ENCODE measurements around the gene DHX32.

The DHX32 gene

DNA sequence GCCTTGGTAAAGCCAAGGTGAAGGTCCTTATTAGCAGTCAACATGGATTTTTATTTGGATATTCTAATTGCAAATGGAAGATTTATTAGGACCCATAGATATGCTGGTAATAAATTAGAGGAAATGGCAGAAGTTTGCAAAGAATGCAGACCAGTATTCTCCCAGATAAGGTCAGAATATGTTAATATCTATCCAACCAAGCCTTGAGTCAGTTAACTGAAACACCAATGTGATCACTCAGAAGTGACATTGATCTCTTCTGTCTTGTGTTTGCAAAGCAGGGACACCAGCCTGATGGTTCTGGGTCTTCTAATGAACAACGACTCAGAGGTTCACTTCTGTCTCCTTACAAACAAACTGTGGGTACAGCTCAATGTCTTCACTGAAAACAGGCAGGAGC lies 79.5 kb downstream of the DHX32 start:
- DNase-seq: no peak

GRCh38 chr10:125799451-125800182 lies 81.5 kb downstream of the DHX32 start:
- DNase-seq: no peak

DNA sequence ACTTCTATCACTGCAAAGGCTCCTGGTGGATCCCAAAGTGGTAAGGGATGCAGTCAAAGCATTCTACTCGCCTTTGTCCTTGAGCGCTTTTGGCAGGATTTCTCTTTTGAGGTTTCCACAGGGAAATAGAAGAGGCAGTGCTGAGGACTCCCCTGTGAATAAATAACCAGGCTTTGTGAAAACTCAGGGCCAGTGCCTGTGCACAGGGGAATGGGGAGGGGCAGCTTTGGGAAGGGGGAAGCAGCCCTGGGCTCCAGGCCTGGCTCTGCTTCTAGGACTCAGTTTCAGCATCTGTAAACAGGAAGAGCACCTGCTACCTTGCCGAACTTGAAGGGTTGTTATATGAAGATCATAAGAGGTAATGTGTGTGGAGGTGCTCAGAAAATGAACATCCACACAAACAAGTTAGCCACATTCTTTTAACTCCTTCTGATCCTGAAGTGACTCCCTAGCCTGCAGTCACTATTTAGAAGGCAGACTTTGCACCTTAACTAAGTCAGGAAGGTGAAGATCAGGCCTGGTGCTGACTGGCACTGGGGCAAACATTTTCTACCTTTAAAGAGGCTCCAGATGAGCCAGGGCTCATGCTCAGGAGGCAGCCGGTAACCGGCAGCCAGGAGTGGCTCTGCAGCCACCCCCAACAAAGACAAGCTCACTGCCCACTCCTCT lies 83.0 kb downstream of the DHX32 start:
- DNase-seq: no peak

- no peak for DNase-seq
Measured at GRCh38 chr10:125797424-125797823, 83.7 kb downstream of the DHX32 start.

DNA sequence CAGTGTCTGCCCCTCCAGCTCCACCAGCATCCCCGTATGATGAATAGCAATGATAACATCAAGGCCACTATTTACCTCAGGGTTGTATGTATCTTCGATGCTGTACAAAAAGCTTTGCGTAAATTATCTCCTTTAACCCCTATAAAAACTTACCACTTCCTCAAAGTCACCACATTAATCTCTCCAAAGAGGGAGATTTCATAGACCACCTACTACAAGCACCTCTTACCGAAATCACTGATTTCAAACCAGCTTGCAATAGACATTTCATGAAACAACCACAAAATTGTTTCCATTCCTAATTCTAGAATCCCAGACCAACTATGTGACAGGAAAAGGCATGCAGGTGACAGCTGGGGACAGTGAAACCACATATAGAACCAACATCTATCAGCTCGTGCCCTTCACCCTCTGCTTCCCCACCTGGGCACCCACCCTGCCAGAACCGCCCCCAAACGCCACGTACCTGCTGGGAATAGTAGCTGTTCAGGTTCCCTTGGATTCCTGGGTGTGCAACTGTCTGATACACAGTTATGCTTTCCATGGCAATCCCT lies 85.4 kb downstream of the DHX32 start:
- no peak for DNase-seq

GRCh38 chr10:125795128-125795527 lies 86.0 kb downstream of the DHX32 start:
- DNase-seq: no peak

DNA sequence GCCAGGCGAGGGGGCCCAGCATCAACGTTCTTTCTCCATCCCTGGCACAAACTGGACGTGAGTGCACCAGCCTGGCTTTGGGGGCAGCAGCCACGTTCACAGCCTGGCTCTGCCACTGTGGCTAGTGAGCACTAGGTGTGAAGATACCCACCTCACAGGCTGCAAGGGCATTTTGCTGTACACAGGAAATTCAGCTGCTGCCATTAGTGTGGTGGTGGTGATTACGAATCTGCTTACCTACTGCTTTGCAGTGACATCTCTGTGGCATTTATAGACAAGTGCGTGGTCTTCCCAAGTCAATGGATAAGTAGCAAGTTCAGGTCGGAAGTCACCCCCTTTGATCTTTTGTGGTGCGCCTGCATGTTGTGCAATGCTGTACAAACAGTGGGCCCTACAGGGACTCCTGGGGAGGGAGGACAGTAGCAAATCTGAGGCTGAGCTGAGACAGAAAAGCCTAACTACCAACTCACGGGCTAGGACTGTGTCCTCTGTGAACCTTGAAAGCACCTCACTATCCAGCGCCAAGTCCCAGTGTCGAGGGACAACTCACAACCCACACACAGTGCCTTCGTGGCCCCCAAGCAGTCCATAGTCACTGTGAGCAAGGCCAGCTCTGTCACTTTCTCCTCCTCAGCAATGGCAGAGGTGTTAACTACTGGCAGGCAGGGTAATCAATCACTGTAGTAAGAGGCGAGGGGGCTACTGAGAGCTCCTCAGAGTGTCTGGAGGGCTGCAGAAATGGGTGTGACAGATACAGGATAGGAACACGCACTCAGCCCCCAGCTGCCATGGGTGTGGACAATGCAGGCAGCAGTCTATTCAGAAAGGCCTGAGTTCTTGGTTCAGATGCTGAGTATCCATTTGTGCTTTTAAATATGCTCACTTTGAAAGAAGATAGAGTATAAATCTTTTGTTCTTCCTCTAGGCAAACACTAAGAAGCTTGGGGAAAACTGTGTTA lies 88.5 kb downstream of the DHX32 start:
- DNase-seq: no peak

DNA sequence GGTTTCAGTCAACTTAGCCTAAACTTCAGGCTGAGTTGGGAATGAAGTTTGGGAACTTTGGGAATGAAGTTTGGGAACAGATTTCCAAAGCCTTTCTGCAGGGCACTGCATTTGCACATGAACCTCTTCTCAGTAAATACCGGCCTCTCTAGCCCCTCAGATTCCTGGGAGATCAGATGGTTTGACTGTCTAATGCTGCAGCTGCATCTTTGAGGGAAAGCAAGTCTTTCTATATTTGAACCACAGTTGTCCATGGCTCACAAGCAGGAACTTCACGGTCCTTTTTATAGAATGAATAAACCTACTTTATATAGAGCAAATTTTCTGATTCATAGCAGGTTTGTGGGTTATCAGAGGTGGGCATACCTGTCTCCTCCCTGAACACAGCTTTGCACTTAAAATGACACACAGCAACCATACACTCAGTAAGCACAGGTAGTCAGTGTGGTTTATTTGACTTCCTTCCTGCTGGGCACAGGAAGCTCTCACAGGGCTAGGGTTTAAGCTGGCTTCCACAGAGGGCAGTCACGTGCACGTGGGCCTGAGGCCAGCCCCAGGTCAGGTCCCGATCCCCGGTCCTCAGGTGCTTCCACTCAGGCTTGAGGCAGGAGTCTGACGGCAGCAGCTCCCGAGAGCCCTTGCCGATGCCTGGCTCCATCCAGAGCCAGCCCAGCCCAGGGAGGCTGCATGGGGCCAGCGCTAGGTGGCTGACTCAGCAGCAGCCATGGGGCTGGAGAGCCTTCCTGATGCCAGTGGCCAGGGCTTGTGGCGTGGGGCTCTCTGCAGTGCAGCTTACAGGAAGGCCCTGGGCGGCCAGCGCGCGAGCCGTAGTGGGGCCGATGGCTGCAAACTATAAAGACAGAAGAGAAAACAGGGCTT lies 92.7 kb downstream of the DHX32 start:
- DNase-seq: no peak
